ENCODE data around the gene MBD1.
A peak's percentile ranks its signal among the peaks of the same experiment; 100 is the strongest.

Gene MBD1

DNA sequence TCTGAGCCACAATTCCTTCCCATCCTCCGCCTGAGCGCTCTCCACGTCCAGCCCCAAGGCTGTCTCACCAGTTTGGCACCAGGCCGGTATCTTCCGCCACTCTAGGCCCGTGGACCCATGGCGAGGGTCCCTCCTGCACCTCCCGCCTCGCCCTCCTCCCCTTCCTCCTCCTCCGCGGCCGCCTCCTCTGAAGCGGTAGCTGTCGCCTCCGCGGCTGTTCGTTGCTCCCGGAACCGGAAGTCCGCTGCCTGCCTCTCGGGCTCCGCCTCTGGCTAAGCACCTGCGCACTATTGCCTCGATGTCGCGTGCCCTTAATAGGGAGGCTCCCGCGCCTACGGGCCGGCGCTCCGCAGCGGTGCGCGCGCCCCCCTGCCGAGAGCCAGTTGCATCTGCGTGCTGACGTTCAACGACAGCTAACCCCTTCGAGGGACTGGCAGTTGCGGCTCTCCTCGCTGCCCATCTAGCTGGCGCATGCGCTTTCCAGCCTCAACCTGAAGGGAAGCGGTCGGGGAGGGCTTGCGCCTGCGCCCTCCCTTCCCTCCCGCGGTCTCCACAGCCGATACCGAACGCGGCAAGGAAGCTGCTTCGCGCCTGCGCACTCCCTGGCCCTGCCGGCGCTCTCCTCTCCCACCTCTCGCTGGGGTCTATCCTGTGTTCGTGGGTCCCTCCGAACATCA is at the start of gene MBD1:
MBD1 (minus strand) TSS at position 229 of the 677 bp plus-strand sequence. CDS start 1,531 bp downstream, outside the sequence.
- peak; percentile 94 for DNase-seq (ENCODE audit: low read depth)
- no peak for TF ChIP-seq CTCF (conservative IDR thresholded peaks at IDR 0.05; ENCODE audit: low read depth, low read length)
- H3K4me3 ChIP-seq (ENCODE audit: low read length) = peak within 1 kb of the TSS; percentile 100

- no peak overlapping the region for H3K4me3 ChIP-seq (ENCODE audit: low read length)
- no peak for DNase-seq (ENCODE audit: low read depth)
- no peak for TF ChIP-seq CTCF (conservative IDR thresholded peaks at IDR 0.05; ENCODE audit: low read depth, low read length)
Measured at GRCh38 chr18:50330176-50330575, 48.9 kb upstream of the MBD1 start.

DNA sequence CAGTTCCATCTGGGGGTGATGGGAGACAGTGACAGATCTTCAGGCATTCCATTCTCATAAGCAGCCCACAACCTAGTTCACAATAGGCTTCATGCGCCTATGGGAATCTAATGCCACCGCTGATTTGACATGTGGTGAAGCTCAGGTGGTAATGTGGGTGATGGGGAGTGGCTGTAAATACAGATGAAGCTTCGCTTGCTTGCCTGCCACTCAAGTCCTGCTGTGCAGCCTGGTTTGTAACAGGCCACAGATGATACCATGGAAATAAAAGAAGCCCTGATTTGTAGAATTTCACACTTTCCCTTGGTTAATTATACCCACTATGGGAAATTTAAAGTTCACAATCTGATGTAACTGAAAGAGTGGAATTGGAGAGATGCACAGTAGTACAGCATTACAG is 46.7 kb upstream of the MBD1 start:
- TF ChIP-seq CTCF (conservative IDR thresholded peaks at IDR 0.05; ENCODE audit: low read depth, low read length) = no peak
- DNase-seq (ENCODE audit: low read depth) = no peak
- H3K4me3 ChIP-seq (ENCODE audit: low read length) = no peak overlapping the region

- H3K4me3 ChIP-seq (ENCODE audit: low read length) = no peak overlapping the region
- no peak for TF ChIP-seq CTCF (conservative IDR thresholded peaks at IDR 0.05; ENCODE audit: low read depth, low read length)
- DNase-seq (ENCODE audit: low read depth) = no peak
Measured at GRCh38 chr18:50320719-50321118, 39.4 kb upstream of the MBD1 start.

- no peak for DNase-seq (ENCODE audit: low read depth)
- TF ChIP-seq CTCF (conservative IDR thresholded peaks at IDR 0.05; ENCODE audit: low read depth, low read length) = no peak
- H3K4me3 ChIP-seq (ENCODE audit: low read length) = no peak overlapping the region
Measured at GRCh38 chr18:50315100-50315871, 34.0 kb upstream of the MBD1 start.

DNA sequence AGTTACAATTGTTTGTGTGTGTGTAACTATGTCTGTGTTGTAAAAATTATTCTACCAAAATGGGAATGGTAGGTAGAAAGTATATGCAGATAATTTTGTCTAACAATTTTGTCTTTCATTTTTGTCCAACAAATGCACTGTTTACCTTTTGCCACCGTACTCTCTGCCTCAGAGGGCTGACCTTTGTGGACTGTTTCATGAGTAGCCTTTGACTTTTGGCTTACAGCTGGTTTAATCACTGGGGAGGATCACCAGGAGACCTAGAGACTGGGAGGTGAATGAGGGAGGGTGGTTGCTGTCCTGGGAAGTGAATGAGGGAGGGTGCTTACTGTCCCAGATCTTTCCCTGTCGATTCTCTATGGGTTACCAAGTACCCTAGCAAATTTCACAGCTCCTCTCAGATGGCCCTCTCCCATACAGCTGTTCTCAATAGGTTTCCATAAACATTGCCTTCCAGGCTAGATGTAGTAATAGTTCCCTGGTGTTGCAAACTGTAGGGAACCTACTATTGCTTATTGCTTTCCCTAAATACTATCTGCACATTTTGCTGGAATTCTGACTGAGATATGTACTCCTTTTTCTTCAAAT is 32.6 kb upstream of the MBD1 start:
- no peak for TF ChIP-seq CTCF (conservative IDR thresholded peaks at IDR 0.05; ENCODE audit: low read depth, low read length)
- no peak overlapping the region for H3K4me3 ChIP-seq (ENCODE audit: low read length)
- no peak for DNase-seq (ENCODE audit: low read depth)
